GM12873 (cell line): Measurements from ENCODE around the gene CASR.

ENCODE experiments used
- TF ChIP-seq, protein P1 (sequence below): IDR thresholded peaks from 2 replicates; pipeline ENCODE4 v1.5.1; 2012; ENCODE audit warnings: low read depth, mild to moderate bottlenecking, moderate library complexity, low read length, control low read depth; ENCODE audit not compliant: insufficient read depth; ENCODE audit errors: missing control alignments

Gene CASR

DNA sequence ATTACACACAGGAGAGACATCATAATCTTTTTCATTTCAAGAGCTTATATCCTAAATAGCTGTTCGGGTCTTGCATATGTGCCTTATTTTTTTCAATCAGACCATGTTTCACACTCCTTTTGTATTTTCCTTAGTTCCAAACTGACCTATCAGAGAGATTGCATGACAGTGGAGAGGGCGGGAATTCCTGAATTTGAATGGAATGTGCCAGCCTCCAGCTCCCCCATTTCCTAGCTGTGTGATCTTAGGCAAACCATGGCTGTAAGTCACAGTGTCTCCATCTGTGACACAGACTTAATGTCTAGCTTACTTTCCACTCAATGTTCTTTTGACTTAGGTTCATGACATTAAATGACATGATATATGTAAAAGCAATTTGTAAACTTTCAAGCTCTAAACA, 79.6 kb downstream of the CASR start:
- TF ChIP-seq, protein P1, sequence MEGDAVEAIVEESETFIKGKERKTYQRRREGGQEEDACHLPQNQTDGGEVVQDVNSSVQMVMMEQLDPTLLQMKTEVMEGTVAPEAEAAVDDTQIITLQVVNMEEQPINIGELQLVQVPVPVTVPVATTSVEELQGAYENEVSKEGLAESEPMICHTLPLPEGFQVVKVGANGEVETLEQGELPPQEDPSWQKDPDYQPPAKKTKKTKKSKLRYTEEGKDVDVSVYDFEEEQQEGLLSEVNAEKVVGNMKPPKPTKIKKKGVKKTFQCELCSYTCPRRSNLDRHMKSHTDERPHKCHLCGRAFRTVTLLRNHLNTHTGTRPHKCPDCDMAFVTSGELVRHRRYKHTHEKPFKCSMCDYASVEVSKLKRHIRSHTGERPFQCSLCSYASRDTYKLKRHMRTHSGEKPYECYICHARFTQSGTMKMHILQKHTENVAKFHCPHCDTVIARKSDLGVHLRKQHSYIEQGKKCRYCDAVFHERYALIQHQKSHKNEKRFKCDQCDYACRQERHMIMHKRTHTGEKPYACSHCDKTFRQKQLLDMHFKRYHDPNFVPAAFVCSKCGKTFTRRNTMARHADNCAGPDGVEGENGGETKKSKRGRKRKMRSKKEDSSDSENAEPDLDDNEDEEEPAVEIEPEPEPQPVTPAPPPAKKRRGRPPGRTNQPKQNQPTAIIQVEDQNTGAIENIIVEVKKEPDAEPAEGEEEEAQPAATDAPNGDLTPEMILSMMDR, result no peak

DNA sequence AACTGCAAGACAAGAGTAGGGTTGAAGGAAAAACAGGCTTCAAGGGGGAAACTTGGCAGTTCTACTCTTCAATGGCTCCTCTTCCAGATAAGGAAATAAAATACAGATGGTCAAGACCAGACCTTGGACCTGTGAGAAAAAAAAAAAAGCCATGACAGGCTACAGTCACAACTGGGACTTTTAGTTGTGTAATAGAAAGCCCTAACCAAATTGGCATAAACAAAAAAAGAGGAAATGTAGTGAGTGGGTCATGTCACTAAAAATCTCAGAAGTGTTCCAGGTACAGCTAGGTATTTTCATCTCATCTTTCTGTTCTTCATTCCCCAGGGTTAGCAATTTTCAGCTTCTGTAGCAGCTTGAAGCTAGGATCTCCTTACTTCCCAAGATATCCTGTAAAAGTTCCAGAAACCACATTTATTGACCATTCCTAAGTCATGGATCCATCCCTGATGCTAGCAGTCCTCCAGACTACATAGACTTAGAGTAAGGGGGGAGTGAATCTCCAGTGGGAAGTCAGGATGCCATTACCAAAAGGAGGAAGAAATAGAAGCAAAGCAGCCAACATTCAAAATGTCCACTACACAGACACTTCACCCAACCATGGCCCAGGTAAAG, 80.6 kb downstream of the CASR start:
- TF ChIP-seq, protein P1, result no peak

DNA sequence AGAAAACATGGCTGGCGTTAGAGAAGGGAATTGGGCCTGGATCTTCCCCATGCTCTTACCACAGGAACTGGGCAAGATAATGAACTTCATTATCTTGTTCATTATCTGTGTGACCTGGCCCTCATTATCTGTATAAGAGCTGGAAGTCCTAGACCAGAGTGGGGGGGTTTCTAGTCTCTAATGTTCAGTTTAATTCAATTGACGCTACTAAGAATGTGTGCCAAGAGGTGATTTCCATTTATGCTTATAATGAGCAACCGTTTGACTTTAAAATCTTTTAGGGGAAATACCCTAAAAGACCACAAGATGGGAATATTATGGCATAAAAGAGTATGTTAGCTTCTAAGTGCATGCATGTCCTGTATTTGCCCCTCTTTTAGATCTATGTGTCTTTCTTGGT, 82.5 kb downstream of the CASR start:
- TF ChIP-seq, protein P1, result no peak

- TF ChIP-seq, protein P1, result no peak
These were observed 85.0 kb downstream of the CASR start for GRCh38 chr3:122268257-122269024.

DNA sequence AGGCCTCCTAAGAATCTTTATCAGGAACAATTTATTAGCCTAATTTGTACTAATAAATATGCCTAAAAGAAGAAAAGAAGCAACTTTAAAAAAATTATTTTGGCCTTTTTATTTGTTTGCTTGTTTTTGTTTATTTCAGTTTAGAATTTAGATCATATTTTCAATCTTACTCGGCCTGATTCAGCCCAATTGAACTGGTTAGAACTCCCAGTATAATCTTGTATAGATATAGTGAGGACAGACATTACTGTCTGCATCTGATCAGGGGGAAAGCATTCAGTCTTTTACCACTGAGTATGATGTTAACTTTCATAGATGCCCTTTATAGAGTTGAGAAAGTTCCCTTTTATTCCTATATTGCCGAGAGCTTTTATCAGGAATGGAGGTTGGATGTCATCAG, 85.6 kb downstream of the CASR start:
- TF ChIP-seq, protein P1, result no peak

GRCh38 chr3:122271246-122271898, 87.9 kb downstream of the CASR start:
- TF ChIP-seq, protein P1, result no peak

DNA sequence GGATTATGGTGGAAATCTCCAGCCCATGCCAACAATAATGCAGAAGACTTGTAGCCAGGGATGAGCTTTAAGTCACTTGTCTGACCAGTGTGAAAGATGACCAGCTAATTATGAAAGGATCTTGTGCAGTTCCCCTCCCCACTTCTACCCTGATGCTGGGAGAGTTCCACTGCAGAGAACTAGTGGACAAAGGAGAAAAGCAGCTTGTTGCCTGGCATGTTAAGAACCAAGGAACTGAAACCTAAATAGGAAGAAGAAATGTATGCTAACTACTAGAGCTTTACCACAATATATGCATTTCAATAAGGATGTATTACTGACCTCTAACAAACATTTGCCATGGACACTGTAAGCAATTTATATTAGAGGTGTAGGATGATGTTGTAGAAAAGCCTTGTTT, 89.4 kb downstream of the CASR start:
- TF ChIP-seq, protein P1, result no peak
